ENCODE results near the gene TTC7B.

The TTC7B gene

GRCh38 chr14:90805084-90805391 lies 11.2 kb downstream of the TTC7B start:
- DNase-seq, result no peak

DNA sequence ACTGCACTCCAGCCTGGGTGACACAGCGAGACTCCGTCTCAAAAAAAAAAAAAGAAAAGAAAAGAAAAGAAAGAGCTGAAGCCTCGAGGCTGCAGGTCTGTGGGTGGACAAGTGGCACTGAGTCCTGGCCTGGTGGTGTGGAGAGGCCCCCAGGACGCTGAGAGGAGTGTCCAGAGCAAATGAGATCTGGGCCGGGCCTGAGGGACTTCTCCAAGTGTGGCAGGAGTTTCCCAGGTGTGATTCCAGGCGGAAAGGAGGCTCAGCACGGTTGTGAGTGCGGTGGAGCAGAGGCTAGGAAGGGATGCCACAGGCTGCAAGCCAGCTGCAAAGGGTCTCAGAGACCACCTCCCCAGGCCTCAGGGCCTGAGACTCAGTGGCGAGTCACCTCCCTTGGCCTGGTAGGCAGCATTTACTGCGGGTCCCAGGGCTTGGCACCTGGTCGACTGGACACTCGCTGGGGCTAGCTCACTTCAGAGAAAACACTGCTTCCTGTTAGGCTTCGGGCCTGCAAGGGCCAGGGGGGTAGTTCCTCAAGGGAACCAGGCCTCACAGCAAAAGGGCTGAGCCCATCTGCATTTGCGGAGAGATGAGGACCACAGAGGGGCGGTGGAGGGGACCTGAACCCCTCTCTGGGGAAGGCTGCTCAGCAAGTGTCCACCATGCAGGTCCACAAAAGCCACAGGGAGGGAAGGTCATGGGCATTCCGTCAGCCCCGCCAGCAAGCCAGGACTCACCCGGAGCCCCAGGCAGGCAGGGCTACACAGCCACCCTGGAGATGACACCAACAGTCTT lies 11.7 kb downstream of the TTC7B start:
- DNase-seq, result no peak

GRCh38 chr14:90803249-90803648 lies 13.0 kb downstream of the TTC7B start:
- no peak for DNase-seq

- no peak for DNase-seq
Observed at GRCh38 chr14:90799420-90799819, 16.8 kb downstream of the TTC7B start.

DNA sequence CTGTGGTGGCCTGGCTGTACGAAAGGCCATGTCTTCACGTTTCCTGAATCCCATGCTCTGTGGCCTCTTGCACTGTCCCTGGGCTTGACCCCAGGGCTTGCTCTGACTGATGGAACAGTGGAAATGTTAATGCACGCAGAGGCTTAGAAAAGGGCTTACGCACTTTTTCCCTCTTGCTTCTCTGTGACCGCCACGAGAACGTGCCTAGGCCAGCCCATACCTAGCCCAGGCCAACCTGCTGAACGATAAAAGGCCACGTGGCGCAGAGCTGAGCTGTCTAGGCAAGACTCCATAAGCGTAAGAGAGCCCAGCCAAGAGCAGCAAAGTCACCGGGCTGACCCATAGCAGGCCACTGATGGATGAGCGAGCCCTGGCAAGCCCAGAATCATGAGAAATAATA lies 18.3 kb downstream of the TTC7B start:
- no peak for DNase-seq

DNA sequence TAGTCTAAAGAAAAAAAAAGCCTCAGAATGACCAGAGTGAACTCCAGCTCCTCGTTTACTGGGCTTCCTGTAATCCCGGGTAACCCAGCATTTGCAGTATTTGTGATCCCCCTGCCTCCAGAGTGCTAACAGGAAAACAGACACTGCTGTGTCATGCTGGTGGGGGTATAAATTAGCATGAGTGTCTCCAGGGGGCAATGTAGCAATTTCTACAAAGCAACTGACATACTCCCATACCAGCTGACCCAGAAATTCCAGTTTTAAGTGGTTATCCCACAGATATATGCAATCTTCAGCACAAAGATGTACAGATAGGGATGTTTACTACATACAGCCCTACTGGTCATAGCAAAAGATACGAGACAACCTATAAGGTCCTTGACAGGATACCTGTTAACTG lies 18.8 kb downstream of the TTC7B start:
- DNase-seq, result no peak

DNA sequence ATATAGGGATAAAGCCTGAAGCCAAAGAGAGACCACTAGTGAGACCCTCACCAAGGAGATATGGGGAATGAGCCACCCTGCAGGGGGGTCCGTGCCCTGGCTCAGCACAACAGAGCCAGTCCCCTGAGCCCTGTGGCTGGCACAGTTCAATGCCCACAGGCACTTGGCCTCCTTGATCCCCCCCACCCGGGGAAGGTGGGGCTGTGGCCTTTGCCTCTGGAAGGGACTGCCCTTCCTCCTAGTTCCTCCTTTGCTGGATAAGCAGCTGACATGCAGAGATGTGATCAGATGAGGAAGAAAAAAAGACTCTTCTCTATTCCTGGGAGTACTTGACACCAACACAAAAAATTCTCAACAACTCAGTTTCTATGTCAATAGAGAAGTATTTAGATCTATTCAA lies 19.9 kb downstream of the TTC7B start:
- no peak for DNase-seq

- no peak for DNase-seq
Observed at GRCh38 chr14:90795744-90796143, 20.5 kb downstream of the TTC7B start.

GRCh38 chr14:90791486-90791885 lies 24.7 kb downstream of the TTC7B start:
- no peak for DNase-seq

- DNase-seq, result no peak
Observed at GRCh38 chr14:90788031-90788430, 28.2 kb downstream of the TTC7B start.

GRCh38 chr14:90785876-90786450 lies 30.3 kb downstream of the TTC7B start:
- no peak for DNase-seq

DNA sequence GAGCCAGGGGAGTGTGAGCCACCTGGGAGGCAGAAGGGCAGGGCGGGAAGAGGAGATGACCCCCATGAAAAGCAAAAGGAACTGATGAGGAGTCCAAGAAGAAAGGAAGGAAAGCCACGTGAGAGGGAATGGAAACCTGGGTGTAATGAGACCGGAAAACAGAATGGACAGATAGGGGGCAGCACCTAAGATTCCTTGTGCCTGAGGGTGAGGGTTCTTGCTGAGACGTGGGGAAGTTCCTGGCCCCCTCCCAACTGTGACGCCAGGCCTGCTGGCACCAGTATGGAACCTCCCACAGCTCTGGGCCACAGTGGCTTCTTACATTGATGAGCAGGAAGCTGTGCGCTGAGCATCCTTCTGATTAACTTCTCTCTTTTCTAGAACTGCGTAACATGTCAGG lies 30.8 kb downstream of the TTC7B start:
- no peak for DNase-seq

DNA sequence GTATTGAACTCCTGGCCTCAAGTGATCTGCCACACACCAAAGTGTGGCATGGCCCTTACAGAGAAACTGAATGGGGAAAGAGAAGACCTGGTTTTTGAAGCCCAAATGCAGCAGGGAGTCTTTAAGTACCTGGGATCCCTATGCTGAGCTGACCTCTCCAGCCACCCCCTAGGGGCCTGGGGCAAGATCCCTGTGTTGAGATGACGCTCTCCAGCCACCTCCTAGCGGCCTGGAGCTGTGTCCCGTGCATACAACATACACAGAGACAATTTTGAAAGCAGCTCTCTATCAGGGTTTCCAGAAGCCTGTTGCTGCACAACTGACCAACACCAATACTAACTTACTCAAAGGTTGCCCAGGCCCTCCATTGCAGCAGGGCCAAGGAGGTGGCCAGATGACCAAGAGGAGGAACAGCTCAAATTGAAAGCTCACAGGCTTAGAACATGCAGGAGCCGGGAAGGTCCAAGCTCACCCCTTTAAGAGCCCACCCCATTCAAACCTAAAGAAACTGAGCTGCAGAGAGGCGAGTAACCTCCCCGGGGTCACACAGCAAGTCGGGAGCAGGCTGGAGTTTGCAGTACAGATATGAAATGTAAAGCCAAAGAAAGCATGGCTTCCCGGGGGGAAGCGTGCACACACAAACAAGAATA lies 31.5 kb downstream of the TTC7B start:
- no peak for DNase-seq

DNA sequence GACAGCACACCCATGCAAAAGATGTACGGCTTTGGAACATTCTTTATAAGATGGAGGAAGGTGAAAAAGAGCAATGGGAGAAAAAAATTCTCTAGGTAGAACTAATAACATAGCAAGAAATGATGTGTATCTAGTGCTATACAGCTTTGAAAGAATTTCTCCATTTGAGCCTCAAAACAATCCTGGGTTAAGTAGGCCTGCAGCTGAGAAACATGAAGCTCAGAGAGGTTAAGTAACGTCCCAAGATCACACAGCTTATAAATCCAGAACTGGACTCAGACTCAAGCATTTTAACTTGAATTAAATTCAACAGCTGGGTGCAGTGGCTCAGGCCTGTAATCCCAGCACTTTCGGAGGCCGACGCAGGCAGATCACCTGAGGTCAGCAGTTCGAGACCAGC lies 32.9 kb downstream of the TTC7B start:
- DNase-seq, result no peak

DNA sequence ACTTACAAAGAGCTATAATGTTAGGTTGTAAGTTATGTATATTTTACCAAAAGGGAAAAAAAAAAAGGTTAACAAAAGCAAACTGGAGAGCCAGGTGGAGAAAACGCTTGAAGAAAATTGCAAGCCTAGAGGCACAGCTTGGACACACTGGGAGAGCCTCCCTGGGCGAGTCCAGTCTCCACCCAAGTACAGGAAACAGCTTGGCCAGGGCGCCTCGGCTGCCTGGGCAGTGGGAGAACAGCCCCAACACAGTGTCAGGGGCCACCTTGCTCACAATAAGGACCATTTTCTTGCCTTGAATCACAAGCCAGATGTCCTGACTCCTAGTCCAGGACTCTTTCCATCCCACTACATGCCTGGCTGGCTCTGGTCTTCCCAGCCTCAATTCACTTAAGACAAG lies 33.3 kb downstream of the TTC7B start:
- no peak for DNase-seq

- DNase-seq, result no peak
Observed at GRCh38 chr14:90781876-90782275, 34.4 kb downstream of the TTC7B start.

DNA sequence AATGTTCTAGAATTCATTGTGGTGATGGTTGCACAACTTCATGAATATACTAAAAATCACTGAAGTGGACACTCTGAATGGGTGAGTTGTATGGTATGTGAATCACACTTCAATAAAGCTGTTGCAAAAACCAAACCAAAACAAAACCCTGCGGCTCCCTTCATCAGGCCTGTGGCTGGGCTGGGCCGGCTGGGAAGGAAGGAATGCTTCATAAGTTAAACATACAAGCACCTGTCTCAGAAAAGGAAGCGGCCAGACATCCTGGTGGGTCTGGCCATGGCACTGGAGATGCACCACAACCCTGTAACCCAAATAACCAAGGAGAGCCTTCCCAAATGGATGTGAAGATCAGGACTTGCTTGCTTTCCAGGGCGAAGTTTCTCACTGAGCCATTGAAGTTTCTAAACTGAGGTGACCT lies 34.9 kb downstream of the TTC7B start:
- no peak for DNase-seq

DNA sequence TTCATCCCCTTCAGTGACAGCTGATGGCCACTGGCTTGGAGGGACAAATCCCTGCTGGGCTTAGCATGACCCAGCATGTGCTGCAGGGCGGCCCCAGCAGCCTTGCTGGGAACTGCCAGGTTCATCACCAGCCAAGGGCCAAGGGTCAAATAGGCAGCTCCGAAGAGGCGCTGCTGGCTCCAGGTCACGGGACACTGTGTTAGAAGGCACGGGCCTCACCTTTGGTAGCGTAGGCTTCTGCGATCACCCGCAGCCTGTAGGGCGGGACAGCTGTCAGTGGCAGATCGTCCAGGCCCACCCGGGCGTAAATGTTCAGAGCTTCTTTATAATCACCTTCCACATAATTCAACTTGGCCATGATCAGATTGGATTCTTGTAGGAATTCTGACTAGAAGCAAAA lies 35.7 kb downstream of the TTC7B start:
- no peak for DNase-seq

GRCh38 chr14:90778571-90779255 lies 37.5 kb downstream of the TTC7B start:
- DNase-seq, result no peak

- no peak for DNase-seq
Observed at GRCh38 chr14:90777830-90778485, 38.3 kb downstream of the TTC7B start.

DNA sequence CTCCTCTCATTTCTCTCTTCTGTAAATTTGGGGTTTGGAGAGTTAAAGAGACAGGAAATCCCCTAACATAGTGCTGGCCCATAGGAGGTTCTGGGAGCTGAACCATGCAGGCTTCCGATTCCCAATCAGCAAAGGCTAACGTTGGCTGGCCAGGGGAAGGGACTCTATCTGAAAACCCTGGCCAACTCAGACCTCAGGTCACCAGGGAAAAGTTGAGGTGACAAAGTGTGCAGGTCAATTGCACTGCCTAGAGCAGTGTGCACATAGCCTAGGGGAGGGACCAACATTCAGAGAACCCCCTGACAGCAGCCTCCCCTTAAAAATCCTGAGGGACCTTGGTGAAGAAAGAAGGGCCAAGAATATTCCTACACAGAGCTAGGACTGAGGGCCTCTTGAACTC lies 38.9 kb downstream of the TTC7B start:
- DNase-seq, result no peak

DNA sequence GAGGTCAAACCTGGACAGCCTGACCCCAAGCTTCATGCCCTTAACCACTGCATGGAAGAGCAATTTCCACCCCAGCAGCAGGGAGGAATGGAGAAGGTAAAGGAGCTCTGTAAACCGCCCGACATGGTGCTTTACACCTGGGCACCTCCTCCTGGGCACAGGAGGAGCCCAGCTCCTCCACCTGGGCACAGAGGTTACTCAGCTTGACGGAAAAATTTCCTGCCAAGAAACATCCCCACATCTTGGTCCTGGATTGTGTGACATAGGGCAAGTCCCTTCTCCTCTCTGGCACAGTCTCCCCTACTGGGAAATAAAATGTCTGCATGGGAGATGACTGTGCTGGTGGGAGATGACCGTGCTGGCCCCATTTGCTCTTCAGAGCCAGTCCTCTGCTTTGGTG lies 40.8 kb downstream of the TTC7B start:
- DNase-seq, result no peak

GRCh38 chr14:90774316-90774715 lies 41.9 kb downstream of the TTC7B start:
- no peak for DNase-seq

Measured in GOT3 (cell line).